CD4-positive, alpha-beta T cell treated with Interleukin-17A for 4 hours (primary cell): ENCODE measurements around the gene GMDS.

Experiments used
- DNase-seq: peaks from one replicate; pipeline ENCODE4 v3.0.0-alpha.2; 2020; ENCODE audit warnings: mixed read lengths

Gene GMDS

DNA sequence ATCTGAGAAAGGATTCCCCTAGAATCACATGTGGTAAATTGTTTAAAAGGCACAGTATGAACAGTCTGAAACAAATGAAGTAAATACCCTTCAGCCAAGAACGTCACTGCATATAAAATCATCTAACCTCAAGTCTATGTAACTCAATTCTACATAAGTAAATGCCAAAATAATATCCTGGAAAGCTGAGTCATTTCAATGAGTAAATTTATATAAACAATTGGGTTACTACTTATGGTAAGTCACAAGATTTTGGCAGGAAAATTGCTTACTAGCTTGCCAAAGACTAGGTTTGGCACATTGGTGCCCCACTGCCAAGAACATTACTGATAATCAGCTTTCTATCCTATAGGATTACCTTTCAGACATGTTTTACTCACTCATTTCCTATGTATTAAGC is 8.4 kb downstream of the GMDS start:
- no peak for DNase-seq

DNA sequence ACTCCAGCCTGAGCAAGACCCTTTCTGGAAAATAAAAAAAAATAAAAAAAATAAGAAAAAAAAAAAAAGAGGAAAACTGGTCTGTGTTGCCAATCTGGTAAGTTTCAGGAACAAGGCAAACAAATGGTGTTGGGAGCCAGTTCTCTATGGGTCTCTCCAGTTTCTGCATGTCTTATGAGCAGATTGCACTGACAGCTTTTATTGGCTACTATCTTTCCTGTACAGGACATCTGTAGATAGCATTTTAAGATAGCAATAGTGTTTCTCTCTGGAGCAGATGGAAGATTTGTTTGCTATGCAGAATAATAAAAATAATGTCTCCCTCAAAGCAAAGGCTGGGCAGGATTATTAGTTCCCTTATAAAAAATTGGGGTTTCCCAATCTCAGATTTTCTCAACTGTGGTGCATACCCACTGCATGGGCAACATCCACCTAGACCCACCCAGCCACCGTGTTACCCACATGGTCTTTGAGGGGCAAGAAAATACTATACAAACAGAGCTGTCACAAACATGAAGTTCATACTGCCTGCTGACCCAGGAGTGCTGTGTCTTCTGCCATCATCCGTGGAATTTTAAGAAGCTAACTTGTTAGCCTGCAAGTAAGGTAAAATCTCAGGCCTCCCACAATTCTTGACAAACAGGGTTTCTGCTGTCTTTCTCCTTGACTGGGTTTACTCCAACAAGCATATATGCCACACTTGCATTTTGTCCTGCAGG is 9.5 kb downstream of the GMDS start:
- DNase-seq: no peak

DNA sequence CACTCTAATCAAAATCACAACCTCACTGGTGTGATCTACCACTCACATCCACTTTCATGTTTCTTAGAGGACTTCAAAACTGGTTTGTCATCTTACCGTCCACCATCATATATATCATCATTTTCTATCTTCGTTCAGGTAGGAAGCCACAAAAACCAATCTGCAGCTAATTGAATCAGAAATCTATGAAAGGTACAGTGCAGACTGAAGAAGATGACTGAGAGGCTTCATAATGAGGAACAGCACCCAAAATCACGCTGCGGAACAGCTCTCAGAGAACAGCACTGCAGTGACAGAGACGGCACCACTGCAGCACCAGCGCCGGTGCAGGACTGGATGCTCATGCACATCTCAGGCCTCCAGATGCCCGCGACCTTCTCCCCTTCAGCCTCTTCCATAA is 13.0 kb downstream of the GMDS start:
- no peak for DNase-seq

DNA sequence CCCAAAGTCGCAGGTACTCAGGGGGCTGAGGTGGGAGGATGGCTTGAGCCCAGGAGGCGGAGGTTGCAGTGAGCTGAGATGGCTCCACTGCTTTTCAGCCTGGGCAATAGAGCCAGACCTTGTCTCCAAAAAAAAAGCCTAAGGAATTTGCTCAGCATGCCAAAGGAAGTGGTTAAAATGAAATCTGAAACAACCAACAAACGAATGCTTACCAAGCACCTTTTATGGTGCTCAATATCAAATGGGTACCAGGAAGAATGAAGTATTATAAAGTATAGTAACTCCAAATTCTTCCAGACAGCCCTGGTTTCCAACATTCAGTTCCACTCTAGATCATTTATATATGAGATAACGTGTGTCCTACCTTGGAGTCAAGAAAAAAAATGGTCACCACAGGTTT is 14.0 kb downstream of the GMDS start:
- no peak for DNase-seq

DNA sequence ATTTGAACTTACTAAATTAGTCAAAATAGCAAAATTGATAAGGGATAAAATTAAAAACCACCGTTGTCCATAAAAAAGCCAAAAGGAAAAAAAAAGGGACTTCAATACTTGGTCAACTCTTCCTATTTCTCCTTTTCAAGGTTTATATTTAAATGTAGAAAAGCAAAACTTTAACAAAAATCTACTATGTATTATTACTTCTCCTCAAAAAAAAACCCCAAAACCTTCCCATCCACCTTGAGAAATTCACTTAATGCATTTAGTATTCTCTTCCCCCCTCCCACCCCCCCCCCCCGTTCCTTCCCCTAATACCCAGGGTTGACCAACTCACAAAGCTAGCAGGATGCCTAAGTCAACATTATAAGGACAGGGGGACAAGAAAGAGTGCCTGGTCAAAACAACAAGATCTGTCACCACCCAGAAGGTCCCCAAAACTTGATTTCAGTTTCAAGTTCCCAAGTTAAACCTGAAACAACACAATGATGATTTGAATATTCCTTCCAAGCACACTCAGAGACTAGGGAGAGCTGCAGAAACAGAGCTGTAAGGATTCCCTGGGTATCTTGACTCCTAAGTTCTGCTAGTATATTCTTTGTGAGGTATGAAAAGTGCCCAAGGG is 14.6 kb downstream of the GMDS start:
- DNase-seq: no peak

DNA sequence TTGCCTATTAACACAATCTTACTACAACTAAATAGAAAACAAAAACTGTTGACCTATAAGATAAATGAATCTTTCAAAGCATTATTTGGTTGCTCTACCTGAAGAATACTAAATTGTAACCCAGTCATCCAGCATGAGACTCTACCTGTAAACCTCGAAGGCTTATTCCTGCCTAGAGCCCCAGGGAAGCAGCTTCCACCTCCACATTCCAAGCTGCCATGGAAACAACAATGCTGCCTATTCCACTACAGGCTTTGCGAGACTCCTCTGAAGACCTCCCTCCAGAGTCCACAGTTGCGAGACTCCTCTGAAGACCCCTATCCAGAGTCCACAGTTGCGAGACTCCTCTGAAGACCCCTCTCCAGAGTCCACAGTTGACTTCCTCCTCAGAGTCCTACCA is 15.7 kb downstream of the GMDS start:
- no peak for DNase-seq

DNA sequence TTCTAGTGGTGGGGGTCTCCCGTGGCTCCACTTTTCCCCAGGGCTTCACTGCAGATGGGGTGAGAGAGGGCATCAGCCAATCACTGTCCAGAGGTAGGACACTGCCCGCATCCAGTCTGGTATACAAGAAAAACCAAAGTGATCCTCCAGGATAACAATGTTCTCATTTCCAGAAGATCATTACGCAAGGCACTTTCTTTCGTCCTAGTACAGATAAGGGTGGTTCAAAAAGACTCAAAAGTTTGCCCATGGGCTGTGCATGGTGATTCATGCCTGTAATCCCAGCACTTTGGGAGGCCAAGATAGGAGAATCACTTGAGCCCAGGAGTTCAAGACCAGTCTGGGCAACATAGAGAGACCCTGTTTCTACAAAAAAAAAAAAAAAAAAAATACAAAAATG is 16.4 kb downstream of the GMDS start:
- no peak for DNase-seq

DNA sequence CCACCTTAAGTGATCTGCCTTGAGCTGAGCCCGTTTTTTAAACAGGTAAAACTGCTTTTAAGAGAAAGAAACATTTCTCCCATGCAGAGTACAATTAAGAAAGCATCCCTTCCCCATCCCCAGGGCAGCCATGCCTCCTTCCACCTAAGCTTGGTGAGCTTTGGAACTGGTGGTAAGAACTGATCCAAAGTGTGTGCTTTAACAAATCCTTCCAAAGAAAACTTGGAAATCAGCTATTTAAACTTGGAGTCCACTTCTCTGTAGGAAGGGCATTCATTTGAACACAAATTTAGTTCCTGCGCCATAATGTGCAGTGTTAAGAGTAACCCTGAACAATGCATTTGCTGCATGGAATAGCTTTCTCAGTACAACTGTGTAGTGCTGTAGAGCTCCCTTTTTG is 17.0 kb downstream of the GMDS start:
- DNase-seq: no peak

DNA sequence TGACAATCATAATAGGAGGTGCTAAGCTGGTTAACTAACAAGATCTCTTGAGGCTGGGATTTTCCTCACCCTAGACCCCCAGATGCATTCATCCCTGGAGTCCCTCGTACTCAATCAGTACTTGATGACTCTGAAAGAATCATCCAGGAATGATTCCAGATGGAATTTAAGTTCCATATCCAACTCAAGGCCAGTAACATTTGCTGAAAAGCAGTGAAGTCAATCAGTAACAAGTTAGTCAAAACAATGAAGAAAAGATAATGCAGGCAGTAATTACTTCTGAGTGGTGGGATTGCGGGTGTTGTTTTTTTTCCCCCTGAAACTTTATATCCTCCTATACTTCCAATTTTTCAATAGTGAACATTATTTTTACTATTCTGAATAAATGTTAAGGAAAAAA is 18.6 kb downstream of the GMDS start:
- no peak for DNase-seq

DNA sequence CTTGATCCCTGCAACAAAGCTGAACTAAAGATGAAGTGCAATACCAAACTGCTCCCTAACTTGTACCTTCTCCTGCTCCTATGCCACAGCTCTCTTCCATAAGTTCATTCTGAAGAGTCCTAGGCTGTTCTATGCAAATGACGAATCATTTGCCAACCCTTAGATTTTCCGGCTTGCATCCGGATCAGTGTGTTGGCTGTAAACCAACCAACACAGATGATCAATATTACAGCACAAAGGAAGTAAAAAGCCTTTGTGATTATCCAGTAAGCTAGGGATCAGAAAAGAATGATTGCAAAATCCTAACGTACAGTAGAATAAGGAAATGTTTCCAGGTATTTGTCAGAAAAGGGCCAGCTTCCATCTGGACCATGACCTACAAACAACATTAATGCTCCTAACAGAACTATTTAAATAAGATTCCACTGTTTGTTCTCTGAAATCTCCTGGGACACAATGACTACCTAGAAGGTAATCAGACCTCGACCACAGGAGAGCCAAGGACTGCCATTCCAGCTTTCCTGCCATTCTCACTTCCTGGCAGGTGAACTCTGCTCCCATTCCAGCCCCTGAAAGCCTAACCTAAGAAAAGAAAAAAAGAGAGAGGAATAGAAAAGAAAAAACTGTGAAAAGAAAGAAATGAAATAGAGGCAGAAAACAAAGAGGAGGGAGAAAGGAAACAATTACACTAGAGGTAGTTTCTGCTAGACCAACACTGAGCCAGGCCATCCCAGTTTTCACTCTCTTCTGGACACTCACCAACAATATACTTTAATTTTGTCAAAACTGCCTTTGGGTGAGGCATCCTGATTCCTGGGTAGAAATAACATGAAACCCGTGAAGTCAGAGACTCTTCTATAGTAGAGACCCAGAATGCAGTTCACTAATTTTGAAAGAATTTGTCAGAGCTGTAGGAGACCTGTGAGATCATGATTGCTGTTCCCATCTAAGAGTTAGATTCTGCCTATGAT is 19.7 kb downstream of the GMDS start:
- DNase-seq: no peak

DNA sequence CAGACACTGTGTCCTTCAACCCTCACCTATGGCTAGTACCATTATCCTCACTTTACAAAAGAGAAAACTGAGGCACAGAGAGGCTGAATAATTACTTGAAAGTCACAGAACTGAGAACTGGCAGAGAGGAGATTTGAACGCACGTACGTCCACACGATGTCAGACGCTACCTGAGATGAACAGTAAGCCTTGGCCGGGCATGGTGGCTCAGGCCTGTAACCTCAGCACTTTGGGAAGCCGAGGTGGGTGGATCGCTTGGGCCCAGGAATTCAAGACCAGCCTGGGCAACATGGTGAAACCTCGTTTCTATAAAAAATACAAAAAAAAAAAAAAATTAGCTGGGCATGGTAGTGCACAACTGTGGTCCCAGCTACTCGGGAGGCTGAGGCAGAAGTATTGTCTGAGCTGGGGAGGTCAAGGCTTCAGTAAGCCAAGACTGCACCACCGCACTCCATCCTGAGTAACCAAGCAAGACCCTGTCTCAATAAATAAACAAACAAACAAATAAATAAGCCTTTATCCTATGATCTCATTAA is 20.5 kb downstream of the GMDS start:
- DNase-seq: no peak

DNA sequence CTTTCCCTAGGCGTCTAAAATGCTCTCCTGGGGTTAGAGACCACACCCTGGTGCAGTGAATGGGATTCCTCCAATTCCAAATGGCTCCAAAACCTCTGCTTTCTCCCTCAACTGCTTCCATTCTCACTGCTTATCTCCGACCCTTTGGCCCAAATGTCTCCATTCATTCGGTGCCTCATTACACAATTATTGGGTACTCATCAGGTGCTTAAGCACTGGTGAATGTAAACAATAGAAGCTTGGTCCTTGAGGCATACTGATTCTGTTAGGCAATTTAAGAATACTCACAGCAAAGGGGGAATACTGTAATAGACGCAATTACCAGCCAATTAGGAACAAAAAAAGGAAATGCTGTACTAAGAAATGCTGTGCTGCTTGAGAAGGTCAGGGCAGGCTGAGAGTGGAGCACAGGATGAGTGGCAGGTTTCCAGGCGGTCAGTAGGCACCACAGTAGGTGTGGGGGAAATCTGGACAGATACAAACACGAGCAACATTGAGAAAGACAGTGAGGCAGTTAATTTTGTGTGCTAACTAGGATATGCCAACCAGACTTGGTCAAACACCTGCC is 23.0 kb downstream of the GMDS start:
- DNase-seq: no peak

DNA sequence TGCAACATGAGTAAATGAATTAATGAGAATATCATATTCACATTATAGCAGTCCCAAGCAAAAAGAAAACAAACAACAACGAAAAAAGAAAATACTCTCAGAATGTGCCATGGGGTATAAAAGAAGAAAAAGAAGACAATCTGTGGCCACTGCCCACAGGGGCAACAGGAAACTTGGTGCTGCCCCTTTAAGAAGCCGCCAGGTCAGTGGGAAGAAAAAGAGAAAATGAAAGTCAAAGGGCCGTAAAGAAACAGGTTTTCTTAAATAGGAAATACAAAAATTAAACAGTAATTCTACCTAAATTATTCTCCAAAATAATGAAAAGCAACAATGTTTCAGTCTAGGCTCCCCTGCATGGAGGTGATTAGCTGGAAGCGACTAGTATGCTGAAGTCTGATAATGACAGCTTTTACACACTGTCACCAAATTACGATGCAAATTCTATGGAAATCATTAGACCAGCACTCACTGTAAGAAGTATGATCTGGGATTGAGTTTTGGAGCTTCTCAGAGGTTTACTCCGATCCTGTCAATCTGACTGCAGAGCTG is 23.6 kb downstream of the GMDS start:
- no peak for DNase-seq

DNA sequence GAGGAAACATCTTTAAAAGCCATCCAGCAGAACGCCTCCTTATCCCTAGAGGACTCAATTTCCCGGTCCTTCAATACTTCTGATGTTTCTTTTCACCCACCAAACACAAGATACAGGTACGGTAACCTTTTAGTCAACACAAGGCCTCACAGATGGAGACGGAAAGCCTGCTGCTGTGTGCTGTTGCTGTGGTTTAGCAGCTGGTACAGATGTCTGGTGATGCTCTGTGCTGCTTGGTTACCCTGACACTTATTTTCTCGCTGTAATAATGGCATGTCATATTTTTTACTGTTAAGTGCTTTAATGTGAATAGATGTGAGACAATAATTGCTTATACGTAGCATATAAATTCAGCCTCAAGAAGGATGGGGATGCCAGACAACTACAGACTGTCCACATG is 25.3 kb downstream of the GMDS start:
- no peak for DNase-seq

DNA sequence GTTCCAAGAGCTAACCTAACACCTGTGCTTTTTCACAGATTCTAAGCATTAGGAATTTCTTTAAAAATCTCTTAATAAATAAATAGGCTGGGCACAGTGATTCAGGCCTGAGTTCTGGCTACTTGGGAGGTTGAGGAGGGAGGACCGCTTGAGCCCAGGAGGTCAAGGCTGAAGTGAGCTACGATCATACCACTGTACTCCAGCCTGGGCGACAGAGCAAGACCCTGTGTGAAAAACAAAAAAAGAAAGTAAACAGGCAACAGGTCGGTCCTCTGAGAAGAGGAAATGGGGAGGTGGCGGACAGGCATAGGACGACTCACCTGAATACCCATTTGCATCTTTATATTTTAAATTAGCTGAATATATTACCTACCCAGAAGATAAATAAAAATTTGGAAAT is 26.5 kb downstream of the GMDS start:
- no peak for DNase-seq

DNA sequence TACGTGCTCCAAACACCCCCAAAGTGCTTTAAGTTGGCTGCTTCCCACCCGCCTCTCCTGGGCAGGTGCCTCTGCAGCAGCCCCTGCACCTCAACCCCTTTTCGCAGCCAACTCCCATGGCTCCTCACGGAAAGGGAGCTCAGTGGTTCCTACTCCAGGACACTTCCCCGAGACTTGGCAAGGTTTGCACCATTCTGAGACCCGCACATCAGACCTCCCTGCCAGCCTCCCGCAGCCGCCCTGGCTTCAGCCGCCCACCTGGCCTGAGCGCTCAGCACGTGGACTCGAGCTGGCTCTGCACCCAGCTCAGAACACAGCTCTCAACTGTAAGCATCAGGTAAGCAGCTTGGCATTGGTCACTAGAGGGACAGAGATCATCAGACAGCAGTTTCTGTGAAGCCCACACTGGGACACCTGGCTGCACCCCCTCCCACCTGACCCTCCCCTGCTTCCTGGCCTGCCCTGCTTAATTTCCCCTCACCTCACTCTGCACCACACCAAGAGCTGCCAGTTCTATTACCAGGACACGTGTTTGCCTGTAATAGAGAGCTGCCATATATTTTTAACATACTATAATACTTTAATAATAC is 28.5 kb downstream of the GMDS start:
- DNase-seq: no peak

DNA sequence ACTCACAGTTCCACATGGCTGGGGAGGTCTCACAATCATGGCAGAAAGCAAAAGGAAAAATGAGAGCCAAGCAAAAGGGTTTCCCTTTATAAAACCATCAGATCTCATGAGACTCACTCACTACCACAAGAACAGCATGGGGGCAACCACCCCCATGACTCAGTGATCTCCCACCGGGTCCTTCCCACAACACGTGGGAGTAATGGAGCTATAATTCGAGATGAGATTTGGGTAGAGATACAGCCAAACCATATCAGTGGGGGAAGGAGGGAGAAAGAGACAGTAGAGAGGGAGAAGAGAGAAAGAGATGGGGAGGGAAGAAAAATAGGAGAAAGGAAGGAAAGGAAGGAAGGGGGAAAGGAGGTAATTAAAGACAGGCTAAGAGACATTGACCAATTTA is 30.1 kb downstream of the GMDS start:
- no peak for DNase-seq

DNA sequence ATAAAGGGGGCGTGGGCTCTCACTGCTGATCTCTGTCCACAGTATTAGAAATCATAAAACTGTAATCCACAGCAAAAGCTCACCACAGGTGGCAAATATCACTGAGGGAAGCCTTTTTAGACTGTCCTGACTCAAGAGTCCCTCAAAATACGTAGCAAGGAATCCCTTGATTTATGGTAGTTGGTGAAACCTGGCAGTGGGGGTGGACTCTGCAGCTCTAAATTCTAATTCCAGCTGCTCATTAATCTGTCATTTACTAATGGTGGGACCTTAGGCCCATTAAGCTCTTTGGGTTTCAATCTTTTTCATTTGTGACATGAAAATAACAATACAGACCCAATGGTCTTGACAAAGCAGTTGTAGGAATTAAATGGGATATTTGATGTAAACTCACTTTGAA is 32.3 kb downstream of the GMDS start:
- DNase-seq: no peak

DNA sequence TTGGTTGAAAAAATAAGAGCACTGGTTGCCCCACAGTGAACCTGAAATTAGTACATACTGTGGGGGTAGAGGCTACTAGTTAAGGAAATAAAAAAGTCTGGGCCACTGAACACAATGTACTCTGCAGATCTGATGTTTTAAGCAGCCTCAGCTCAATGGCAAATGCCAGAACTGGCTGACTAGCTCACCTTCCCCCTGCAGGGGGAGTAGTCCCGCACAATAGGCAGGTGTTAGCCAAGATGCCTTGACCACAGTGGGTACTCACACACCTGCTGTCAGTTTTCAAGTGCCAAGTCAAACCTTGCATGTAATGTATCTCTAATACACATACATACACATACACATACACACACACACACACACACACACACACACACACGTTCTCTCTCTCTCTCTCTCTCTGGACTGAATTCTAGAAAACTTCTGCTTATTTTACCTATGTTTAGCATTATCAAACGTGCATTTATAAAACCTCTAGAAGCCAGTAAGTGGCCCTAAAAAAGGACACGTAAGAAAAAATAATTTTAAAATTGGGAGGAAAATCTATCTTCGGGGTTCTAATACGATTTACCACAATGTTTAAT is 36.1 kb downstream of the GMDS start:
- DNase-seq: peak; percentile 42

DNA sequence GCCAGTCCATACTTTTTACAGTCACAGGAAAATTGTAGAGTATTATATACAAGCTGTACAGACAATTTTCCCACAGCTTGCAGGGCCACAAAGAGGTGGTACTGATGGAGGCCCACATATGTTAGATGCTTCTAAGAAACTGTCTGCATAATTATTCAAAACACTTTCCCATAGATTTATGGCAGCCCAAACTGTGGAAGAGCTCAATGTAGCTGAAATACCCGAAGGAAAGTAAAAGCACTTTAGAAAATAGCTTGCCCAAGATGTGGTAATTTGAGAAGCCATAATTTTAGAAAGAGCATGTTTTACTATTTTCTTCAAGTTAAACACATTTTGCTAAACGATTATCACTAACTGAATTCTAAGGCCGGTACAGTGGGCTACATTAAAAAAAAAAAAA is 36.9 kb downstream of the GMDS start:
- DNase-seq: no peak

DNA sequence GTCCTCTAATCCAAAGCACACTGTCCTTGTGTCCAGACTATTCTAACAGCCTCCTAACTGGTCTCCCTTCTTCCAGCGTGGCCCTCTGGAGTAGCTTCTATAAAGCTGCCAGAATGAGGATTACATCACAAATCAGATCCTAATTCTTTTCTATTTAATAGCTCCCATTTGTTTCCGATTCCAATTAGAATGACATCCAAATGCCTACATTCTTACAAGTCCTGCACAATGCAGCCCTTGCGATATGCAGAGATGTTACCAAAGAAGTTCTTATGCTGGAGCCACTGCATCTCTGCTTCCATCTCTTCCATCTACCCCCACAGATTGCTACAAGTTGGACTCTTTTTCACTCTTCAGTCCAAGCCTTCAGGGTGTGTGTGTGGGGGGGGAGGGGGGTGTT is 40.0 kb downstream of the GMDS start:
- DNase-seq: no peak

DNA sequence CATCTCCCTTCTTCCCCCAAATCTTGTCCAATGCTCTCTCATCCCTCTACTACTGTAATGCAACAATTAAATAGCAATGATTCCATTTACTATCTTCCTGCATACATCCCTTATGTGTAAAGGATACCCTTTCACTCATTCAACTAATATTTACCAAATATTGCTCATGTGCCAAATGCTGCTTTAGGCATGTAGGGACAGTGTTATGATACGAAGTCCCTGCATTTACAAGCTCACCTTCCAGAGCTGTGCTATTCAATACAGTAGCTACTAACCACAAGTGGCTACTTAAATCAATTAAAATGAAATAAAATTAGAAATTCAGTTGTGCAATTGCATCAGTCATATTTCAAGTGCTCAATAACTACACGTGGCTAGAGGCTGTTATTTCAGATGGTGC is 41.1 kb downstream of the GMDS start:
- no peak for DNase-seq
